ENCODE data around the gene GNB1L.

GNB1L gene

GRCh38 chr22:19759427-19760057, 95.1 kb downstream of the GNB1L start:
- Histone ChIP-seq H3K36me3 (ENCODE audit: control insufficient read depth, insufficient read depth, low read length) (no peaks in the 10 kb centered on the region), H3K27me3 (replicated peaks; ENCODE audit: control insufficient read depth, insufficient read depth, low read length, poor library complexity, severe bottlenecking) (peaks cover 46% of the 10 kb centered on the region), H3K4me1 (ENCODE audit: control insufficient read depth, insufficient read depth, low read length, poor library complexity, severe bottlenecking) (peaks cover 36% of the 10 kb centered on the region), H3K9me3 (ENCODE audit: control insufficient read depth, low read length) (no peaks in the 10 kb centered on the region), H3K27ac (ENCODE audit: insufficient read depth, low read length, poor library complexity, severe bottlenecking) (no peak overlapping the region), H3K4me3 (ENCODE audit: insufficient read depth, low read depth, low read length, poor library complexity, severe bottlenecking) (peak overlapping the region; percentile 32)
- no peak for DNase-seq

- Histone ChIP-seq H3K4me1 (ENCODE audit: control insufficient read depth, insufficient read depth, low read length, poor library complexity, severe bottlenecking) (peaks cover 36% of the 10 kb centered on the region), H3K4me3 (ENCODE audit: insufficient read depth, low read depth, low read length, poor library complexity, severe bottlenecking) (no peak overlapping the region), H3K27me3 (replicated peaks; ENCODE audit: control insufficient read depth, insufficient read depth, low read length, poor library complexity, severe bottlenecking) (peaks cover 44% of the 10 kb centered on the region), H3K9me3 (ENCODE audit: control insufficient read depth, low read length) (no peaks in the 10 kb centered on the region), H3K36me3 (ENCODE audit: control insufficient read depth, insufficient read depth, low read length) (no peaks in the 10 kb centered on the region), H3K27ac (ENCODE audit: insufficient read depth, low read length, poor library complexity, severe bottlenecking) (no peak overlapping the region)
- DNase-seq: no peak
Measured at GRCh38 chr22:19758896-19759426, 95.7 kb downstream of the GNB1L start.

GRCh38 chr22:19757985-19758895, 96.4 kb downstream of the GNB1L start:
- Histone ChIP-seq H3K4me3 (ENCODE audit: insufficient read depth, low read depth, low read length, poor library complexity, severe bottlenecking) (no peak overlapping the region), H3K9me3 (ENCODE audit: control insufficient read depth, low read length) (no peaks in the 10 kb centered on the region), H3K27ac (ENCODE audit: insufficient read depth, low read length, poor library complexity, severe bottlenecking) (no peak overlapping the region), H3K4me1 (ENCODE audit: control insufficient read depth, insufficient read depth, low read length, poor library complexity, severe bottlenecking) (peaks cover 36% of the 10 kb centered on the region), H3K27me3 (replicated peaks; ENCODE audit: control insufficient read depth, insufficient read depth, low read length, poor library complexity, severe bottlenecking) (peaks cover 44% of the 10 kb centered on the region), H3K36me3 (ENCODE audit: control insufficient read depth, insufficient read depth, low read length) (no peaks in the 10 kb centered on the region)
- DNase-seq: no peak

GRCh38 chr22:19757140-19757984, 97.3 kb downstream of the GNB1L start:
- no peaks in the 10 kb centered on the region for H3K9me3 ChIP-seq (ENCODE audit: control insufficient read depth, low read length)
- no peak overlapping the region for H3K4me3 ChIP-seq (ENCODE audit: insufficient read depth, low read depth, low read length, poor library complexity, severe bottlenecking)
- H3K27ac ChIP-seq (ENCODE audit: insufficient read depth, low read length, poor library complexity, severe bottlenecking): no peak overlapping the region
- peaks cover 36% of the 10 kb centered on the region for H3K4me1 ChIP-seq (ENCODE audit: control insufficient read depth, insufficient read depth, low read length, poor library complexity, severe bottlenecking)
- no peak for DNase-seq
- no peaks in the 10 kb centered on the region for H3K36me3 ChIP-seq (ENCODE audit: control insufficient read depth, insufficient read depth, low read length)
- H3K27me3 ChIP-seq (replicated peaks; ENCODE audit: control insufficient read depth, insufficient read depth, low read length, poor library complexity, severe bottlenecking): peaks cover 44% of the 10 kb centered on the region

GRCh38 chr22:19756288-19757128, 98.2 kb downstream of the GNB1L start:
- no peaks in the 10 kb centered on the region for H3K9me3 ChIP-seq (ENCODE audit: control insufficient read depth, low read length)
- no peaks in the 10 kb centered on the region for H3K36me3 ChIP-seq (ENCODE audit: control insufficient read depth, insufficient read depth, low read length)
- peaks cover 44% of the 10 kb centered on the region for H3K27me3 ChIP-seq (replicated peaks; ENCODE audit: control insufficient read depth, insufficient read depth, low read length, poor library complexity, severe bottlenecking)
- H3K27ac ChIP-seq (ENCODE audit: insufficient read depth, low read length, poor library complexity, severe bottlenecking): no peak overlapping the region
- peak; percentile 43 to 56 (median 46) for DNase-seq
- H3K4me3 ChIP-seq (ENCODE audit: insufficient read depth, low read depth, low read length, poor library complexity, severe bottlenecking): peak overlapping the region; percentile 46
- H3K4me1 ChIP-seq (ENCODE audit: control insufficient read depth, insufficient read depth, low read length, poor library complexity, severe bottlenecking): peaks cover 34% of the 10 kb centered on the region

- H3K4me1 ChIP-seq (ENCODE audit: control insufficient read depth, insufficient read depth, low read length, poor library complexity, severe bottlenecking): peaks cover 33% of the 10 kb centered on the region
- H3K27ac ChIP-seq (ENCODE audit: insufficient read depth, low read length, poor library complexity, severe bottlenecking): no peak overlapping the region
- H3K9me3 ChIP-seq (ENCODE audit: control insufficient read depth, low read length): no peaks in the 10 kb centered on the region
- no peak for DNase-seq
- no peaks in the 10 kb centered on the region for H3K36me3 ChIP-seq (ENCODE audit: control insufficient read depth, insufficient read depth, low read length)
- peaks cover 41% of the 10 kb centered on the region for H3K27me3 ChIP-seq (replicated peaks; ENCODE audit: control insufficient read depth, insufficient read depth, low read length, poor library complexity, severe bottlenecking)
- peak overlapping the region; percentile 46 for H3K4me3 ChIP-seq (ENCODE audit: insufficient read depth, low read depth, low read length, poor library complexity, severe bottlenecking)
Measured at GRCh38 chr22:19755722-19756287, 98.9 kb downstream of the GNB1L start.

GRCh38 chr22:19755145-19755710, 99.4 kb downstream of the GNB1L start:
- no peak for DNase-seq
- Histone ChIP-seq H3K4me3 (ENCODE audit: insufficient read depth, low read depth, low read length, poor library complexity, severe bottlenecking) (no peak overlapping the region), H3K36me3 (ENCODE audit: control insufficient read depth, insufficient read depth, low read length) (no peaks in the 10 kb centered on the region), H3K4me1 (ENCODE audit: control insufficient read depth, insufficient read depth, low read length, poor library complexity, severe bottlenecking) (peaks cover 33% of the 10 kb centered on the region), H3K27me3 (replicated peaks; ENCODE audit: control insufficient read depth, insufficient read depth, low read length, poor library complexity, severe bottlenecking) (peaks cover 41% of the 10 kb centered on the region), H3K9me3 (ENCODE audit: control insufficient read depth, low read length) (no peaks in the 10 kb centered on the region), H3K27ac (ENCODE audit: insufficient read depth, low read length, poor library complexity, severe bottlenecking) (no peak overlapping the region)

GRCh38 chr22:19754701-19755144, 100.0 kb downstream of the GNB1L start:
- Histone ChIP-seq H3K4me3 (ENCODE audit: insufficient read depth, low read depth, low read length, poor library complexity, severe bottlenecking) (no peak overlapping the region), H3K27me3 (replicated peaks; ENCODE audit: control insufficient read depth, insufficient read depth, low read length, poor library complexity, severe bottlenecking) (peaks cover 39% of the 10 kb centered on the region), H3K36me3 (ENCODE audit: control insufficient read depth, insufficient read depth, low read length) (no peaks in the 10 kb centered on the region), H3K9me3 (ENCODE audit: control insufficient read depth, low read length) (no peaks in the 10 kb centered on the region), H3K4me1 (ENCODE audit: control insufficient read depth, insufficient read depth, low read length, poor library complexity, severe bottlenecking) (peaks cover 31% of the 10 kb centered on the region), H3K27ac (ENCODE audit: insufficient read depth, low read length, poor library complexity, severe bottlenecking) (no peak overlapping the region)
- DNase-seq: no peak

Measured in effector memory CD4-positive, alpha-beta T cell (primary cell).